ENCODE measurements around the gene SLC26A2.

DNA sequence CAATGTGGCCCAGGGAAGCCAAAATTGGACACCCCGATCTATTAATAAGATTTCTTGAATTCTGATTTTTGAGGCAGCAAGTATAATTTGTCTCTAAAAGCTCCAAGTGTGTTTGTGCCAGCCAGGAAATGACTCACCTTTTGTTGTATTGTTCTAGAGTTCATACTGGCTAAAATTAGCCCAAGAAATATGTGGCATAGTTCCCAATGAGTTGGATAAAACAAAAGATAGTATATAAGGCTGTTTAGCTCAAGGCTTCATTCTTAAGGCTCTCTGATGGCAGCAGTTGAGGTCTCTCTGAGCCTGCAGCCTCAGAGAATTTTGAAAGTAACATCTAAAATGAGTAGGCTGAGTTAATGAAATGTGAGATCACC is 61.6 kb downstream of the SLC26A2 start:
- TF ChIP-seq POLR2A (IDR thresholded peaks at IDR 0.05): no peak
- TF ChIP-seq, protein P1, sequence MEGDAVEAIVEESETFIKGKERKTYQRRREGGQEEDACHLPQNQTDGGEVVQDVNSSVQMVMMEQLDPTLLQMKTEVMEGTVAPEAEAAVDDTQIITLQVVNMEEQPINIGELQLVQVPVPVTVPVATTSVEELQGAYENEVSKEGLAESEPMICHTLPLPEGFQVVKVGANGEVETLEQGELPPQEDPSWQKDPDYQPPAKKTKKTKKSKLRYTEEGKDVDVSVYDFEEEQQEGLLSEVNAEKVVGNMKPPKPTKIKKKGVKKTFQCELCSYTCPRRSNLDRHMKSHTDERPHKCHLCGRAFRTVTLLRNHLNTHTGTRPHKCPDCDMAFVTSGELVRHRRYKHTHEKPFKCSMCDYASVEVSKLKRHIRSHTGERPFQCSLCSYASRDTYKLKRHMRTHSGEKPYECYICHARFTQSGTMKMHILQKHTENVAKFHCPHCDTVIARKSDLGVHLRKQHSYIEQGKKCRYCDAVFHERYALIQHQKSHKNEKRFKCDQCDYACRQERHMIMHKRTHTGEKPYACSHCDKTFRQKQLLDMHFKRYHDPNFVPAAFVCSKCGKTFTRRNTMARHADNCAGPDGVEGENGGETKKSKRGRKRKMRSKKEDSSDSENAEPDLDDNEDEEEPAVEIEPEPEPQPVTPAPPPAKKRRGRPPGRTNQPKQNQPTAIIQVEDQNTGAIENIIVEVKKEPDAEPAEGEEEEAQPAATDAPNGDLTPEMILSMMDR (IDR thresholded peaks at IDR 0.05): no peak
- TF ChIP-seq POLR2AphosphoS5 (IDR thresholded peaks at IDR 0.05): no peak

All from transverse colon (tissue), 4 donors.